Esophagus muscularis mucosa (tissue), 4 donors: Measurements from ENCODE around the gene LYZ. TPM values are rescaled to one million over a fixed set of nuclear protein-coding genes. Genes with fewer than 3 reads are reported as not detected.

Experiments used
- DNase-seq: peaks from one replicate; pipeline ENCODE4 v3.0.0-alpha.2; 2017; ENCODE audit errors: extremely low spot score
- H3K27ac ChIP-seq, 4 donors: fragments of 200-600 bp; sonication (generic); replicated peaks in 1 of 4; 1 replicate in 3 of 4; 2 replicates in 1 of 4; pipeline ENCODE4 v1.5.1; 2016 to 2019; ENCODE audit warnings: mild to moderate bottlenecking in 1 of 4
- H3K27me3 ChIP-seq, 4 donors: fragments of 200-600 bp; sonication (generic); one replicate each; pipeline versions ENCODE4 v1.5.1 to v1.6.0; 2016 to 2019
- H3K36me3 ChIP-seq, 4 donors: fragments of 200-600 bp; sonication (generic); one replicate each; pipeline ENCODE4 v1.5.1; 2016 to 2019
- H3K4me1 ChIP-seq, 4 donors: fragments of 200-600 bp; sonication (generic); one replicate each; pipeline ENCODE4 v1.5.1; 2016 to 2019
- H3K4me3 ChIP-seq, 4 donors: fragments of 200-600 bp; sonication (generic); 1 replicate in 2 of 4; 2 replicates in 2 of 4; pipeline ENCODE4 v1.5.1; 2016 to 2019; ENCODE audit warnings: mild to moderate bottlenecking in 4 of 4, moderate library complexity in 1 of 4
- H3K9me3 ChIP-seq, 4 donors: fragments of 200-600 bp; sonication (generic); 1 replicate in 3 of 4; 2 replicates in 1 of 4; pipeline ENCODE4 v1.5.1; 2016 to 2019
- EP300 ChIP-seq: sonication (generic); formaldehyde crosslinking; IDR thresholded peaks from one replicate; pipeline ENCODE4 v1.6.1; 2017; ENCODE audit warnings: antibody characterized with exemption
- POLR2A ChIP-seq: fragments of 450-650 bp; IDR thresholded peaks from one replicate; pipeline ENCODE4 v1.6.1; 2017; ENCODE audit warnings: antibody characterized with exemption, moderate library complexity, mild to moderate bottlenecking, low read depth
- POLR2AphosphoS5 ChIP-seq, 2 donors: sonication (generic); formaldehyde crosslinking; IDR thresholded peaks; one replicate each; pipeline ENCODE4 v1.6.1; 2017; ENCODE audit warnings: antibody characterized with exemption in 2 of 2
- WGBS: methylation state at CpG from one replicate; pipeline ENCODE4 v1.1.5; 2018; 5-methylcytosine and 5-hydroxymethylcytosine counted together
- intact Hi-C: fragments of 100-400 bp; cut with DNase I; formaldehyde crosslinking; loops from one replicate; pipeline ENCODE4 v1.15.1; 2023
- total RNA-seq, 4 donors: library from RNA; depleted of rRNA; stranded (reverse); fragments of >200 nt; gene quantifications; one replicate each; pipeline versions ENCODE4 v1.1.0 to v1.2.1, GENCODE V29; 2016
- TF ChIP-seq, protein P1 (sequence below), 3 experiments: fragments of 200-600 bp in 2 of 3; fragments of 450-650 bp in 1 of 3; sonication (generic) in 2 of 3; IDR thresholded peaks; one replicate each; pipeline ENCODE4 v1.5.1; 2017 to 2019; ENCODE audit warnings: antibody characterized with exemption in 3 of 3, mild to moderate bottlenecking in 2 of 3, moderate library complexity in 1 of 3

Gene LYZ
- total RNA-seq, 4 donors from 2014 or later = 8.8 to 95.3 (median 34.0) TPM

DNA sequence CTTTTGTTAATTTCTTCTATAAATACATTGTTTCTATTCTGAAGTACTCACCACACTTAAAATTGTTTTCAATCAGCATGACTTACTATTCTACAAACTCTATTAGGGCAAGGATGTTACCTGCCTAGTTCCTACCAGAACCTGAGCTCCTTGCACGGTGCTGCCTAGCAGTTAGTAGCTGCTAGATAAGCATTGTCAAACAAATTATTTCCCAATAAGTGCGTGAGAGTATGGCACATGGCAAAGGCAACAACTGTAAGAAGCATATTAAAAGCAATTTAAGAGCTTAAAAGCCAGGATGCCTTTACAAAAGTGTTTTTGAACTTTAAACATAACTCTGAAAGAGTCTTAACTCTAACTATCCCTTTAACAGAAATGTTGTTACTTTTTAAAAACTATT is 8.2 kb upstream of the LYZ start:
- no peaks in the 10 kb centered on the region for H3K36me3 ChIP-seq
- H3K9me3 ChIP-seq = no peaks in the 10 kb centered on the region
- 79% methylated on average over 2 of the region's 2 CpGs for WGBS
- H3K4me3 ChIP-seq = no peak overlapping the region
- H3K4me1 ChIP-seq = no peaks in the 10 kb centered on the region
- TF ChIP-seq, protein P1, sequence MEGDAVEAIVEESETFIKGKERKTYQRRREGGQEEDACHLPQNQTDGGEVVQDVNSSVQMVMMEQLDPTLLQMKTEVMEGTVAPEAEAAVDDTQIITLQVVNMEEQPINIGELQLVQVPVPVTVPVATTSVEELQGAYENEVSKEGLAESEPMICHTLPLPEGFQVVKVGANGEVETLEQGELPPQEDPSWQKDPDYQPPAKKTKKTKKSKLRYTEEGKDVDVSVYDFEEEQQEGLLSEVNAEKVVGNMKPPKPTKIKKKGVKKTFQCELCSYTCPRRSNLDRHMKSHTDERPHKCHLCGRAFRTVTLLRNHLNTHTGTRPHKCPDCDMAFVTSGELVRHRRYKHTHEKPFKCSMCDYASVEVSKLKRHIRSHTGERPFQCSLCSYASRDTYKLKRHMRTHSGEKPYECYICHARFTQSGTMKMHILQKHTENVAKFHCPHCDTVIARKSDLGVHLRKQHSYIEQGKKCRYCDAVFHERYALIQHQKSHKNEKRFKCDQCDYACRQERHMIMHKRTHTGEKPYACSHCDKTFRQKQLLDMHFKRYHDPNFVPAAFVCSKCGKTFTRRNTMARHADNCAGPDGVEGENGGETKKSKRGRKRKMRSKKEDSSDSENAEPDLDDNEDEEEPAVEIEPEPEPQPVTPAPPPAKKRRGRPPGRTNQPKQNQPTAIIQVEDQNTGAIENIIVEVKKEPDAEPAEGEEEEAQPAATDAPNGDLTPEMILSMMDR (IDR thresholded peaks at IDR 0.05) = no peak
- TF ChIP-seq POLR2AphosphoS5 (IDR thresholded peaks at IDR 0.05) = no peak
- no peak for TF ChIP-seq EP300
- no peak for TF ChIP-seq POLR2A
- H3K27me3 ChIP-seq = peaks cover 0 to 13% (median 0%) of the 10 kb centered on the region in 4 donors
- no peak overlapping the region for H3K27ac ChIP-seq
- intact Hi-C loops = no loop called here
- DNase-seq = no peak

DNA sequence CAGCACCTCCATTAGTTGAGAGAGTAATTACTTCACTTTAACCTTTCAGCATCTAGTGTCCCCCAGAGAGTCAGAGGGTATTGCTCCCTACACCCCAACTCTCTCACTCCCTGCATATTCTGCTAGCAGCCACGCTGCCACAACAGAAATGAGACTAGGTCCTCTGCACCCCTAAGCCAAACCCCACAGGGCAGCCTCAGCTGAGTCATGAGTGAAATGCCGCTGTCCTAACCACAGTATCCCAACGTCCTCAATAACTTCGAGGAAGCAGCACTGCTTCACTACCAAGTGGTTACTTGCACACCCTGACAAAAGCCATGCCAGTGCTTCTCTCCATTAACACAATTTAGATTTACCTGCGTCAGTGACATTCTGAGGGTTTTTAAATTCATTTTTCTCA is 6.9 kb upstream of the LYZ start:
- no peak for DNase-seq
- H3K27ac ChIP-seq = no peak overlapping the region
- 69% methylated on average over 5 of the region's 5 CpGs for WGBS
- H3K27me3 ChIP-seq = peaks cover 0 to 14% (median 0%) of the 10 kb centered on the region in 4 donors
- no peaks in the 10 kb centered on the region for H3K4me1 ChIP-seq
- intact Hi-C loops = no loop called here
- H3K9me3 ChIP-seq = no peaks in the 10 kb centered on the region
- H3K4me3 ChIP-seq = no peak overlapping the region
- H3K36me3 ChIP-seq = no peaks in the 10 kb centered on the region
- no peak for TF ChIP-seq EP300
- TF ChIP-seq, protein P1 (IDR thresholded peaks at IDR 0.05) = no peak
- no peak for TF ChIP-seq POLR2A
- TF ChIP-seq POLR2AphosphoS5 (IDR thresholded peaks at IDR 0.05) = no peak

DNA sequence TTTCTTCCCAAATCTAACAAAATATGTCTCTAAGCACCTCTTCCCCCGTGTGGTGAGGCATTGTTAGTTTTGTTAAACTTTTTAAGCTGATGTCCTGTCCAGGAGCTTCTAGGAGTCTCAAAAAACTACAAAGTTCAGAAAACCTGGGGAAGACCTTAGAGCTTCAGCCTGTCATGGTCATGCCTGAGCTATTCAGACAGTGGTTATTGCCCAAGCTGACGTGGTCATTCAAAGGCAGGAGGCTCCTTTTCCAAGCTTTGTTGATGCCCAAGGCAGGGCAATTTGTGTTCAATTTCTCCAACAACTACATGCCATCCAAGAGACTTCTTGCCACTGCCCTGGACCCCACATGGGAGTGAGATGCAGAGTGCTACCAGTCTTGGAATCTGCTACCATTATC is 5.8 kb upstream of the LYZ start:
- Histone ChIP-seq H3K27ac (no peak overlapping the region), H3K9me3 (no peaks in the 10 kb centered on the region), H3K27me3 (peaks cover 0 to 14% (median 0%) of the 10 kb centered on the region in 4 donors), H3K4me3 (no peak overlapping the region), H3K36me3 (no peaks in the 10 kb centered on the region), H3K4me1 (no peaks in the 10 kb centered on the region)
- intact Hi-C loops = no loop called here
- TF ChIP-seq POLR2A (no peak), EP300 (no peak), POLR2AphosphoS5 (IDR thresholded peaks at IDR 0.05) (no peak)
- TF ChIP-seq, protein P1 (IDR thresholded peaks at IDR 0.05) = no peak
- WGBS = 67% methylated on average over 2 of the region's 2 CpGs
- DNase-seq = no peak

DNA sequence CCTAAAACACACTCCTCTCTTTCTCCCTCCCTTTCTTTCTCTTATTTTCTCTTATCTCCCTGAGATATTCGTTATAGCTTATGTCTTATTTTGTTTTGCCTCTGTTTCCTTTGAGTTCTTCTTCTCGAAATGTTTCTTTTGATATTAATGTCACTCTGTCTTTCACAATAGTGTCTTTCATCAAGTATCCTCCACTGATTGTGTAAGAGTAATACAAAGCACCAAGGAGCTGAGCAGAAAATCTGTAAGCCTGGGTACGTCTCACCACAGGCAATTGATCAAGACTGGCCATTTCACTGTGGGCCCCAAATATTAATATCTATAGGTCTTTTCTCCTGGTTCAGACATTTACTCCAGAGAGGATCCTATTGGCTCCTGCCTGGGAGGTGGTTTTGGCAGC is 4.8 kb upstream of the LYZ start:
- no peaks in the 10 kb centered on the region for H3K36me3 ChIP-seq
- TF ChIP-seq EP300 = no peak
- no peak for TF ChIP-seq POLR2A
- TF ChIP-seq, protein P1 (IDR thresholded peaks at IDR 0.05) = no peak
- TF ChIP-seq POLR2AphosphoS5 (IDR thresholded peaks at IDR 0.05) = no peak
- H3K4me3 ChIP-seq = no peak overlapping the region
- H3K4me1 ChIP-seq = no peaks in the 10 kb centered on the region
- intact Hi-C loops = no loop called here
- H3K9me3 ChIP-seq = no peaks in the 10 kb centered on the region
- 68% methylated on average over 3 of the region's 3 CpGs for WGBS
- no peak for DNase-seq
- H3K27ac ChIP-seq = no peak overlapping the region
- peaks cover 0 to 14% (median 0%) of the 10 kb centered on the region in 4 donors for H3K27me3 ChIP-seq
